ENCODE results near the gene GPR162.

DNA sequence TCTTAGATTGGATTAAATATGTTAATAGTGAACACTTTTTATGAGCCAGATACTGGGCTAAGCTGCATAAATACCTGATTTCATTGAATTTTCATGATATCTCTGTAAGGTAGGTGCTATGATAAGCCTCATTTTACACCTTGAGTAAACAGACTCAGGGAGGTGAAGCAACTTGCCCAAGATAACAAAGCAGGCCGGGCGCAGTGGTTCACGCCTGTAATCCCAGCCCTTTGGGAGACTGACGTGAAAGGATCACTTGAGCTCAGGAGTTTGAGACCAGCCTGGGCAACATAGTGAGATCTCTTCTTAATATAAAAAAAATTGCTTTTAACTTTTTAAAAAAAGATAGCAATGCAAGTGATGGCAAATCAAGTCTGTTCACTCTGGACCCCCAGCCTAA, 20.5 kb downstream of the GPR162 start:
- TF ChIP-seq, protein P1, sequence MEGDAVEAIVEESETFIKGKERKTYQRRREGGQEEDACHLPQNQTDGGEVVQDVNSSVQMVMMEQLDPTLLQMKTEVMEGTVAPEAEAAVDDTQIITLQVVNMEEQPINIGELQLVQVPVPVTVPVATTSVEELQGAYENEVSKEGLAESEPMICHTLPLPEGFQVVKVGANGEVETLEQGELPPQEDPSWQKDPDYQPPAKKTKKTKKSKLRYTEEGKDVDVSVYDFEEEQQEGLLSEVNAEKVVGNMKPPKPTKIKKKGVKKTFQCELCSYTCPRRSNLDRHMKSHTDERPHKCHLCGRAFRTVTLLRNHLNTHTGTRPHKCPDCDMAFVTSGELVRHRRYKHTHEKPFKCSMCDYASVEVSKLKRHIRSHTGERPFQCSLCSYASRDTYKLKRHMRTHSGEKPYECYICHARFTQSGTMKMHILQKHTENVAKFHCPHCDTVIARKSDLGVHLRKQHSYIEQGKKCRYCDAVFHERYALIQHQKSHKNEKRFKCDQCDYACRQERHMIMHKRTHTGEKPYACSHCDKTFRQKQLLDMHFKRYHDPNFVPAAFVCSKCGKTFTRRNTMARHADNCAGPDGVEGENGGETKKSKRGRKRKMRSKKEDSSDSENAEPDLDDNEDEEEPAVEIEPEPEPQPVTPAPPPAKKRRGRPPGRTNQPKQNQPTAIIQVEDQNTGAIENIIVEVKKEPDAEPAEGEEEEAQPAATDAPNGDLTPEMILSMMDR (IDR thresholded peaks at IDR 0.05), result no peak
- TF ChIP-seq POLR2AphosphoS5 (IDR thresholded peaks at IDR 0.05), result no peak
- TF ChIP-seq POLR2A (IDR thresholded peaks at IDR 0.05), result no peak
- TF ChIP-seq EP300 (IDR thresholded peaks at IDR 0.05), result no peak

All from suprapubic skin (tissue), 4 donors.